Activated CD4-positive, alpha-beta T cell treated with anti-CD3 and anti-CD28 coated beads, Interleukin-2, Interleukin-6, amounts not matched to agents 100 ng/mL and 50 ng/mL, durations not matched to agents 16 hours and 8 hours (primary cell): ENCODE results near the gene PEG3.

Experiments used
- DNase-seq: peaks from one replicate; pipeline ENCODE4 v3.0.0-alpha.2; 2020

Gene PEG3

GRCh38 chr19:56806639-56807038, 33.9 kb downstream of the PEG3 start:
- no peak for DNase-seq
